Measurements from ENCODE around the gene PIBF1.
"Not testable (repeated sequence)": the region's sequence is repeated elsewhere in the genome, so short reads cannot be mapped to it uniquely, and the experiment has no call there.

PIBF1 gene

DNA sequence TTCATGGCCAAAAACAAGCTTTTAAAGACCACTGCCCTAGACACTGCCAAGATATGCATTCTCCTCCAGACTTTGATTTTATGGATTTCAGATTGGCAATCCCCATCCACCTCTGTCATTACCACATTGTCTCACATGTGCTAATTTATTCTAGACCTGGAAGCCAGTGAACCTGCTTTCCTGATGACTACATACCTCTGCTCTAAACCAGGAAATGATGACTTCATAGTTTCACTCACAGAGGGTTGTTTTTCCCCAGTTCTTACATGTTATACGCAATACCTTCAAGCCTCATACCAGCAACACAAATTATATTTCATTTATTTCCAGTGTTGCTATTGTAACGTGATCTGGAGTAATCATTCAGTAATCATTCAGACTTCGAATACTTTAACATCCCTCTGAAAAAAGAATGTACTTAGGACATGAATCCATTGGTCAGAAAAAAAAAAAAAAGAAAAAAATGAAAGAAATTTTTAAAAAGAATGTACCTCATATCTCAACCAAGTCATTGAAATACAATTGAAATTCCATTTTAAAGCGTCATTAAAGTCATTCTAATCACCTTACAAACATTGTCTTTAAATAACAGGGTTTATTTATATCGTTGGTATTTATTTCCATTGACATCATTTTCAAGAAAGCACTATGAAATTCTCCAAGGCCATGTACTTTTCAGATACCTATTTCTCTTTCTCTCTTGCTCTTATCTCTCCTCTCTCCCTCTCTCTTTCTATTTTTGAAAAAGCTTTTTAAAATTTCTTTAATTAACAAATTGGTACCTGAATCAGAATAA, 243.5 kb downstream of the PIBF1 start:
- DNase-seq: no peak

DNA sequence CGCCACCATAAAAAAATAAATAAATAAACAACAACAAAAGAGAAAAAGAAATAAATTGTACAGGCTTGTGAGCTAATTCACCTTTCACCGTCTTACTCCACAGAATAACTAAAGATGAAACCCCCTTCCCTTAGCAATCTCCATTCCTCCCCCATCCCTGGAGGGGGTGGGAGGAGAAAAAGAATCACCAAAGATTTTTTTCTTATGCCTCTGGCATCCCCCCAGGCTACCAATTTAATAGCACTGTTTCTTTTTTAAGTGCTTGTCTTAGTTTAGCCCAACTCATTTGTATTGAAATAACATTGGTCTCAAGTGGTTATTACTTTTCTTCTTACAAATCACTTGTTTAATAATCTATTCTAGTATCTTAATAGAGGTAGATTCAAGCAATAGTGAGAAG, 253.0 kb downstream of the PIBF1 start:
- no peak for DNase-seq

DNA sequence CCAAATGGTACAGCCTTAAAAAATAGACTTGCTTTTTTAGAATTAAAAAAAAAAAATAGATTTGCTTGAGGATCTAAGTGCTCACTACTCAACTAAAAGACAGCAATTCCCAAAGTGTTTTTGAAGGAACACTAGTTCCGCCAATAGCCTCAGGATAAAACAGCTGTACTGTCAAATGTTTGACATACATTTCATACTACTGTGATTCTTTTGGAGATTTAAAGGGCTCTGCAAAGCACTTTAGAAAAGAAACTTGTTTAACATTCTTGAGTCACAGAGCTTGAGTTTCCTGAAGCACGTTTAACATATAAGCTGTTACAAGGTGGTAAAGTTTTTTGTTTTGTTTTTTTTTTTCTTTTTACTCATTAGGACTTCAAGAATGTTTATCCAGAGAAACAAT, 253.7 kb downstream of the PIBF1 start:
- no peak for DNase-seq

DNA sequence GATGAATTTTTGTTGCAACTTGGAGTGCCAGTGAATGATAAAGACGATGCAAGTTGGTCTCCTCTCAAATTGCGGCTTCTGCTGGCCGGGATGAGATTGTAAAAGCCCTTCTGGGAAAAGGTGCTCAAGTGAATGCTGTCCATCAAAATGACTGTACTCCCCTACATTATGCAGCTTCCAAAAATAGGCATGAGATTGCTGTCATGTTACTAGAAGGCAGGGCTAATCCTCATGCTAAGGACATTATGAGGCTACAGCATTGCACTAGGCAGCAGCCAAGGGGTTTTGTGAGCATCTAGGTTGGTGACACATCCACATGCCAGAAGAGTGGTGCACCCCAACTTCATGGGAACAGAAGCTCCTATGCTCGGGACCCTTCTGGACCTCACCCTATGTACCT, 254.6 kb downstream of the PIBF1 start:
- DNase-seq: no peak

- no peak for DNase-seq
Measured at GRCh38 chr13:73038064-73038463, 256.1 kb downstream of the PIBF1 start.

- no peak for DNase-seq
Measured at GRCh38 chr13:73039201-73040108, 257.5 kb downstream of the PIBF1 start.

DNA sequence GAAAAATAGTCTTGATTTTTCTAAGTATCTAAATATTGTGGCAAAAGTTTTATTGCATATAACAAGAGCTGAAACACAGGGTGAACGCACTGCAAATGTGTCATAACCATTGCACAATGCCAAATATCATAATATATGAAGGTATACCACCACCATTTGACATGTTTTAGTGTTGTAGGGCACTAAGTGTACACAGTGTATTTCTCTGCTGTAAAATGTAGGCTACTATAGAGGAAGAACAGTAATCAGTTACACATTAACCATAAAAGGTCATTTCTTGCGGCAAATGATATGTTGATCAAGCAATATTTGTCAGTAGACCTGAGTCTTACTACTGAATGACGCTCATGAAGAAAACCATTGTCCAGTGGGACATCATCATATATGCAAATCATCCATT, 258.6 kb downstream of the PIBF1 start:
- DNase-seq: no peak

GRCh38 chr13:73040968-73041596, 259.1 kb downstream of the PIBF1 start:
- no peak for DNase-seq

DNA sequence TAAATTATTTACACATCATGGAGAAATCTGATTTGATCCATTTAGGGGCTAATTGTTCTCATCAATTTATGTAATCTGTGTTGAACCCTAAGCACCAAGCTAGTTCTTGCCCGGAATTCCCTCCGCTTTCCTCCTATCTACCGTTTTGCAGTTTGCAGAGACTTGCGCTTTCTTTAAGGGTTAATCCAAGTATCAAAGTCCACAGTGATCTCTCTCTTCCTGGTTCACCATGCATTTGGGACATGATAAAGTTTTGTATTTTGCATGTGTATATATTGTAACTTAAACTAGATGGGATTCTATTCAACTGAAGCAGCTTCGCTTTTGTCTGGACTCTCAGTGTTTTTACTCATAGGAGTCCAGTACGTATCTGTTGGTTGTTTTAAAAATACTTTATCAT, 263.1 kb downstream of the PIBF1 start:
- no peak for DNase-seq

- not testable (repeated sequence) for DNase-seq
Measured at GRCh38 chr13:73048615-73049014, 266.7 kb downstream of the PIBF1 start.

DNA sequence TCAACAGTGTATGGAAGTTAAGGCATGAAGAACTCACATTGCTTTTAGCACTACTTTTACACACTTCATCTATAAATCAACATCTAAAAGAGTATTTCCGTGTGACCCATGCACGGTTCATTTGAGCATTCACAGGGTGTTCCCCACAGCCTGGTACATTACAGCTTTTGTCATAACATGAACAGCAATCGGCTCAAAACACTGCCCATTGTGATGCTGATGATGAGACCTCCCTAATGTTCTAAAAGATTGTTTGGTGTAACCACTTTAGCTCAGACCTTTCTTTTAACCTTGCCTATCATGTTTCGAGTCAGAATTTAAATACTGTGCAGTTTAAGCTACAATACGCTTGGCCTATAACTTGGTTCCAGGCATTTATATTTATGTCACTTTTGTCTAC, 272.8 kb downstream of the PIBF1 start:
- DNase-seq: no peak

DNA sequence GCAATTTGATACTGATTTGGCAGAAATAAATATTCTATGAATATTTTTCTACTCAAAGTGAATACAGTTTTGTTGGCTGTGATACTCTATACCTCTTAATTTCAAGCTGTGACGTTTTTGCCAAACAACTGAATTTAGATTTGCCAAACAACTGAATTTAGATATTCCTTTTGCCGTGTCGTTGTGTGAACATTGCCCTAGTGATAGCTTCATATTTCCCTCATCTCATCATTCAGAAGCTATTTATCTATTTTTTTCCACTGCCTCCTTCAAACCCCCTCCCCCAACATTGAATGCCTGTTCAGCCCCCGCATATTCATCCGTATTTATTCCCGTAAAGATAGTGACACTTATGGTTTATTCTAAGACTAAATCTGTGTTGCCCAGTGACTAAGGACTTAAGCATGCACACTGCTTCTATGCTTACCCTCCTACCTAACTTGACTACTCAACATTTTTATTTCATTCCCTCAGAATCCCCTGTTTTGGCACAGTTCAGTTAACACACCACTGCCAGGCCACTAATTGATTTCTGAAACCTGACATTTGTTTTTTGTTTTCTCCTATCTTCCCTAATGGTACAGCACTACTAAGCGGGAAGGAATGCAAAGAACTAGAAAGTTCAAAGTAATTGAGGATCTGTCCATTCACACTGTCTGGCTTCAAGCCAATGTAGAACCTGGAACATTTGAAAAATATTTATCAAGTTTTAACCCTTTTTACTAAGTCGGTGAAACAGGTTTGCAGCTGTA, 274.1 kb downstream of the PIBF1 start:
- no peak for DNase-seq

DNA sequence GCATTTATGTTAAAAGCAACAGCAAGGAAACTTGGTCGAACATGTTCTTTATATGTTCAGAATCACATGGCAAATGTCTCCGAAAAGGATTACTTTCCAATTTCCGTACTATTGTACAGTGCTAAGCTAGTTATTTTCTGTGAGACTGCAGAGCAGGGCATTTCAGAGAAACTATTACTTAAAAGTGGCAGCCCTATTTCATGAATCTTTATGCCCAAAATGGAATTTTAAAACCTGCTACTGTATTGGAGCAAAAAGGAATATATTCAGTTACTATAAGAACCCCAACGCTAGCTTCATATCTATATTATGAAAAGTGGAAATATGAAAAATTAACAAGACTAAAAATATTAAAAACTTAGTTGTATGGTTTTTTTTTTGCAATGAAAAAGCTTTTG, 274.6 kb downstream of the PIBF1 start:
- no peak for DNase-seq

DNA sequence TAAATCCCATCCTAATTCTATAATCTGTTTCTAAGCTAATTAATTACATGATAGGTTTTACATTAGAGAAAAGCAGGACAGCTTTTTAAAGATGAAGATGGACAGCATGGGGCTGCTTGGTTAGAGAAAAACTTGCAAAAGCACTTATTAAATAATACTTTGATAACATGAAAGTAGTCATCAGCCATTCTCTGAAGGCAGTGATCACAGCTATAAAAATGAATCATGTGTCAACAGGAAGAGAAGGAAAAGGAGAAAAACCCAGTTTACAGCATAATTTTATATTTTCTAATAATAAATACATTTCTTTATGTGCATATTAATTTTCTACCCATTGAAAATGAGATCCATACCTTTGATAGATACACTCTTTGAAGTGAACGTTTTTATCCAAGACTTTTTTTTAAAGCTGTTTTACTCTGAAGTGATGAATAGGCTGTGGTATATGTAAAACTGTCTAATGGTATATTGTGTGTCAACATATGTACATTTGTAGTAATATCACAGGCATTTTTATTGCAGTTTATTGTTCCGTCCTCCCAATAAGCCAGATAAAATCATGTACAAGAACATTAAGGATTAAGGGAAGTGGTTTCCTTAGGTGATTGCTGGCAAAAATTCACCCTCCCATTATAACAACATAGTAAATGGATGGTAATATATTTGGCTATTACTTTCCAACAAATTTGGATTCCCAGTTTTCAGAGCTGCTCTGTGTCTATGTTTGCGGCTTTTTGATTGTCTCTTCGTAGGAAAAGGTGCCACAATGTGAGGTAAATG, 275.5 kb downstream of the PIBF1 start:
- no peak for DNase-seq

GRCh38 chr13:73058064-73058313, 276.1 kb downstream of the PIBF1 start:
- no peak for DNase-seq

DNA sequence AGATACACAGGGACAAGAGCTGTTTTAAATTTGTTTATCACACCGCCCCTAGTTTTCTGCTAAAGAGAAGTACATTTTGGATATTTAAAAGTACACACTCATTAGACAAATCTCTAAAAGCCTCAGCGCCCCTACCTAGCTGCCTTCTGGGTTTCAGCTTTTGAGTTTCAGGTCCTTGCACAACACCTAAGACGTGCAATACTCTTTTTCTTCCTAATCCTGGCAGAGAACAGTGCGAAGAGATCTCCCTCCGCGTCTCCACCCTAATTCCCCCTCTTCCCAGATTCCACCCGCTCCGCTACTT, 276.5 kb downstream of the PIBF1 start:
- DNase-seq: no peak

- peak; percentile 82 to 85 (median 83) for DNase-seq
Measured at GRCh38 chr13:73058736-73059459, 277.0 kb downstream of the PIBF1 start, which contains the start of gene KLF5. TSS of gene KLF5 (plus strand) at chr13:73059005. CDS start at chr13:73059328, 323 bp downstream.

DNA sequence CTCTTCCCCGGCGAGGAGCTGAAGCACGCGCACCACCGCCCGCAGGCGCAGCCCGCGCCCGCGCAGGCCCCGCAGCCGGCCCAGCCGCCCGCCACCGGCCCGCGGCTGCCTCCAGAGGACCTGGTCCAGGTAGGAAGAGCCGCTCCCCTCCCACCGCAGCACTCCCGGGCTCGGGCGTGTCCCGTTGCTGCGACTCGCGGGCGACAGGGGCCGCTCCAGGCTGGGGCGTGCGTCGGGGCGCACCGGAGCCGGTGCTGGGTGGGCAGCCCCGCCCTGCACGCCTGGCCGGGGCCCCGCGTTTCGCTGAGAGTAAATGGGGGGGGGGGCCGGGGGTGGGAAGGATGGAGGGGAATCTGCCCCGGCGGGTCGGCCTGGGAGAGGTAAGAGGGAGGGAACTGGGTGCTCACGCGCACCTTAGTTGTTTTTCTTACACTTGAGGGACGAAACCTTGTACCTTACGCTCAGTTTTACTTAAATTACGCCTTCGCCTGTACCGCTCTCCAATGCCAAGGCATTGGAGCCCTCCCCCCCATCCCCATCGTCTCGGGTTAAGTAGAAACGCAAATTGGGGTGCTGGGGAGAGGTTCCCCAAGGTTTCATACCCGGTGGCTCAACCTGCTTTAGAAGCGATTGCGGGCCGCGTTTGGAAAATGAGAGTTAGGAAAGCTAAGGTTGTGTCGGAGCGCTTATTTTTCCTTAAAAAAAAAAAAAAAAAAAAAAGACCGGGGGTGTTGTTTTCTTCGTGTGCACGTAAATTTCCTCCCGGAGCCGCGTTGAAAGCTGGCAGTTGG, 277.7 kb downstream of the PIBF1 start:
- DNase-seq: peak in 3 of 4 experiments; percentile 3 to 21 (median 3)

GRCh38 chr13:73060251-73061160, 278.6 kb downstream of the PIBF1 start:
- DNase-seq: no peak

DNA sequence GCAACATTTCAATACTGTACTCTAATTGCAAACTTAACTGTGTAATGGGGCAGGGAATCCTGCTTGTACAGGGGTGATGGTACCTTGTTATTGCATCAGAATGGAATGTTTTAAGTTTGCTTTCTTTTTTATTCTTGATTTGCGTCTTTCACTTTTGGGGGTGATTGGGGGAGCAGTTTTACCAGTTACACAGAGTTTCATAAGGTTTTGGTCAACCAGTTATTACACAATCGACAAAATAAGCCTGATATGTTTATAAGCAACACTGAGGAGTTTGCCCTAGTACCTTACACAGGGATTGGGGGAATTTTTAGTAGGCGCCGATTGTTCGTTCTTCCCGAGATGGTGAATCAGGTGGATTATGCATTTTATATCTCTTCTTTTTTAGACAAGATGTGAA, 279.5 kb downstream of the PIBF1 start:
- no peak for DNase-seq

Measured in activated CD4-positive, CD25-positive, alpha-beta regulatory T cell (primary cell).